ENCODE data around the gene HJURP.

HJURP gene

DNA sequence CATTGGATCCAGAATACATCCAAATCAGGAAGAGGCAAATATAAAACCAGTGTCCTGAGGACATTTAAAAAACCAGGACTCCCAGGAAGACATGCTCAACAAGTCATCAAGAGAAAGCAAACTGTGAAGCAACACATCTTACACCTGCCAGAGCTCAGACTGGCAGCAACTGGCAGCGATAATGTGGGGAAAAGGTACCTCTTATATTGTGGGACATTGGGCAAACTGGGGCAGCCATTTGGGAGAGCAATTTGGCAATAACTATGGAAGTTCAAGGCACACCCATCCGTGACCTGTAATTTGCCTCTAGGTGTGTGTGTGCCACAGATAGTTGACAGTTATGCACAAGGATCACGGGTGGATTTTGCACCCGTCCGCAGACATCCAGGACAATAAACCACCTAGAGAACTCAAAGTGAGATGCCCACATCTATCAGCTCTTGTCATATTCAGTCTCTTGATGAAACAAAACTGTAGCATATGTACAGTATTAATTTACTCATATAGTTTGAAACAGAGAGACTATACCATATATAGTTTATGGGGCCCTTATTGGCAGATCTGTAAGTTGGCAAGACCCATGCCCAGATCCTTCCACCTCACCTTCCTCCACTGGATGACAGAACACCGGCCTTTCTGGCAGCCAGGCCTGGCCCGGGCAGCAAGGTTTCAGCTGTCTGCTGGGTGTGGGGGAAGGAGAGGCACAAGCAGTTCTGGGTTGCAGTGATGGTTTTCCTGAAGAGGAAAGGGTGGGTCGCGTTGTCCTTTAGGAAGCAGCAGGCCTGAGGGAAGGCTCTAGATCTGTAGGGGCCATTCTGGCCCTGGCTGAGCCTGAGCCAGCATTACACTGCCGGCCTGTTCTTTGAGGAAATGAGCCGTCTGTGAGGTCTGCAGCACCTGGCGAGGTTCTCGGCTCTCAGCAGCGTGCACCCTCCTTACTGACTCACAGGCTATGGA lies 18.8 kb downstream of the HJURP start:
- TF ChIP-seq, protein P1, sequence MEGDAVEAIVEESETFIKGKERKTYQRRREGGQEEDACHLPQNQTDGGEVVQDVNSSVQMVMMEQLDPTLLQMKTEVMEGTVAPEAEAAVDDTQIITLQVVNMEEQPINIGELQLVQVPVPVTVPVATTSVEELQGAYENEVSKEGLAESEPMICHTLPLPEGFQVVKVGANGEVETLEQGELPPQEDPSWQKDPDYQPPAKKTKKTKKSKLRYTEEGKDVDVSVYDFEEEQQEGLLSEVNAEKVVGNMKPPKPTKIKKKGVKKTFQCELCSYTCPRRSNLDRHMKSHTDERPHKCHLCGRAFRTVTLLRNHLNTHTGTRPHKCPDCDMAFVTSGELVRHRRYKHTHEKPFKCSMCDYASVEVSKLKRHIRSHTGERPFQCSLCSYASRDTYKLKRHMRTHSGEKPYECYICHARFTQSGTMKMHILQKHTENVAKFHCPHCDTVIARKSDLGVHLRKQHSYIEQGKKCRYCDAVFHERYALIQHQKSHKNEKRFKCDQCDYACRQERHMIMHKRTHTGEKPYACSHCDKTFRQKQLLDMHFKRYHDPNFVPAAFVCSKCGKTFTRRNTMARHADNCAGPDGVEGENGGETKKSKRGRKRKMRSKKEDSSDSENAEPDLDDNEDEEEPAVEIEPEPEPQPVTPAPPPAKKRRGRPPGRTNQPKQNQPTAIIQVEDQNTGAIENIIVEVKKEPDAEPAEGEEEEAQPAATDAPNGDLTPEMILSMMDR (IDR thresholded peaks at IDR 0.05; ENCODE audit: low read depth, low read length): no peak

DNA sequence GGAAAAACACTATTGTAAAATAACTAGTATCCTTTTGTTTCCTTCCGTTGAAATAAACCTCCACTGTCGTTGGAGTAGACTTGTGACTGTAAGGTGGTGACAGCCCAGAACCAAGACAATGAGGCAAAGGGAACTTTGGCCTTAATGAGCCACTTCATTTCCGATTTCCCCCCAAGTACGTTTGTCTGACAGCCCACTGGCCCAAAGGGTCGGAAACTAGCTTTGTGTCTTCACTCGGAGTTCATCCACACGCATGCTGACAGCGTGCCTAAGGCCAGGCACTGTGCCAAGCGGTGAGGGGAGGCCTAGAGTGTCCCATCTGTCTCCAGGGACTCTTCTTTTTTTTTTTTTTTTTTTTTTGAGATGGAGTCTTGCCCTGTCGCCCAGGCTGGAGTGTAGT lies 21.0 kb downstream of the HJURP start:
- TF ChIP-seq, protein P1 (IDR thresholded peaks at IDR 0.05; ENCODE audit: low read depth, low read length): no peak
- DNase-seq (ENCODE audit: extremely low read depth, low read depth): no peak

More for the DNA sequence above, 18.8 kb downstream of the HJURP start:
- DNase-seq (ENCODE audit: extremely low read depth, low read depth): no peak

DNA sequence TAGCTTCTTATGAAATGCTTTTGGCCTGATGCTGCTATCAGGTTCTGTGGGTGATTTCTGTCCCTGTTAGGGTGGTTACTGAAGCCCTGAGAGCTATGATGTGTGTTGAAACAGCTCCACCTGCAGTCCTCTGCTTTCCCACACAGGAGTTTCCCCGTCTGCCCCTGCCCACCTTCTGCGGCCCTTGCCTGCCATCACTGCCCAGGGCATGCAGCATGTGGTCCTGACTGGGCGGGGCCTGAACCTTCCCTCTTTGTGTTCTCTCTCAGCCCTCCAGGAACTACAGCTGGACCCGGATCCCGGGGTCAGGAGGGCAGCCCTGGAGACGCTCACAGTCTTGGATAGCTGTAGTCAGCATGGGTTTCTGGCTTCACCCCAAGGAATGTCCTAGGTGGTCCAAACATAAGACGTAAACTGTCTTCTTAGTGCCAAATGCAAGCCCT lies 21.4 kb downstream of the HJURP start:
- TF ChIP-seq, protein P1 (IDR thresholded peaks at IDR 0.05; ENCODE audit: low read depth, low read length): peak; percentile 24
- peak; percentile 15 for DNase-seq (ENCODE audit: extremely low read depth, low read depth)

DNA sequence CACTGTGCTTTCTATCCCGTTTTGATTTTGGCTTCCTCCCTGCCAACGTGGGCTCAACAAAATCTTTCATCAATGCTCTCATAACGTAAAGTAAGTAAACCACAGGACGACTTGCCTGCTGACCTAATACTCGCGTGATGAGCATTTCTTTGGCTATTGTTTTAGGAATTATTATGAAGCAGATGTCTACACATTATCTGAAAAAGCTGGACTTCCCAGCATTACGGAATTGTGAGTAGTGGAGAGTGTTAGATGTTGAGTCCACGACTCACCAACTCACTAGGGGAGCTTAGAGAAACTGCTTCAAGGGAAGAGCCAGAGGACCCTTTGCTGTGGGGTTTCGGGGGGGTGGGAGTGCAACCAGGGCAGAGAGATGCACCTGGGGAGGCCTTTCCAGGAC lies 21.9 kb downstream of the HJURP start:
- TF ChIP-seq, protein P1 (IDR thresholded peaks at IDR 0.05; ENCODE audit: low read depth, low read length): no peak
- DNase-seq (ENCODE audit: extremely low read depth, low read depth): no peak

DNA sequence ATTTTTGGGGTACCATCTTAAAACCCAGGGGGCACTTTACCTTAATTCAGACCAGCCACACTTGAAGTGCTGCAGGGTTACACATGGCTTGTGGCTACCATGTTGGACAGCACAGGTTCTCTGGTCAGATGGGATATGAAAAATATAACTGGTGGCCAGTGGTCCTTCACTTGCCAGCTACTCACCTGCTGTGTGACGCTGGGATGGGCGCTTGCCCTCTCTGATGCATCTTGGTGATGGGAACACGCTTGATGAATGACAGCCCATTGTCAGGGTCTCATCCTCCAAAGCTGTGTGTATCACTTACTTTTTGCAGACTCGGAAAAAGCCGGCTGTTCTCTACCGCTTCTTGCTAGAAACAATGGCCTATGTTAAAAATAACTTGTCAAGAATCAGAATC lies 22.5 kb downstream of the HJURP start:
- TF ChIP-seq, protein P1 (IDR thresholded peaks at IDR 0.05; ENCODE audit: low read depth, low read length): no peak
- DNase-seq (ENCODE audit: extremely low read depth, low read depth): no peak

DNA sequence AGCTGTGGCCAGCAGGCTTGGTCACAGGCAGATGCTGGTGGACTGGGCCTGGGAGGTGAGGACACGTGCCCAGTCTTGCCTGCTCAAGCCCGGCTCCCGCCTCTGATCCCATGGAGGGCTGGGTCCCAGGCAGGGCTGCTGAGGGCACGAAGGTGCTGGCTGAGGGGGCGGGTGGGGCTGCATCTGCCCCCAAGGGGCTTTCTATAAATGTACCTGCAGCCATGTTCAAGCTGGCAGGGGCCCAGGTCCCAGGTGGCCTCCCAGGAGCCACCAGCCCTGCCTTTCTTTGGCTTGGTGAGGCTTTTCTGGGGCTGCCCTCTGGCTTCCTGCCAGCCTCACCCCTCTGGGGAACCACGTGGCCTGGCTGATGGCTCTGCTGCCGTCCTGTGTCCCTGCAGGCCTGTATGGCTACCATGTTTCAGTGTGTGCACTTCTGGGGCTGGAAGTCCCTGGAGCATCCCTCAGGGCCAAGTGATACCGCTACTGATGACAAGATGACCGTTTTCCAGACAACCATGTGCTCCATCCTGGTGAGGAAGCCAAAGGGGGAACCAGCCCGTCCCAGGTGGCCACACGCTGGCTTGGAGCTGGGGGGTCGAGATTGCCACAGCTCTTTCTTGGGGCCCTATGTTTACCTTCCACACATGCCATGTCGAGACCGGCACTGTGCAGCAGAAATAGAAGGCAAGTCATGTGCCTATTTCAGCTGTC lies 23.2 kb downstream of the HJURP start:
- no peak for DNase-seq (ENCODE audit: extremely low read depth, low read depth)
- TF ChIP-seq, protein P1 (IDR thresholded peaks at IDR 0.05; ENCODE audit: low read depth, low read length): no peak
